ENCODE measurements around the gene KRIT1.

DNA sequence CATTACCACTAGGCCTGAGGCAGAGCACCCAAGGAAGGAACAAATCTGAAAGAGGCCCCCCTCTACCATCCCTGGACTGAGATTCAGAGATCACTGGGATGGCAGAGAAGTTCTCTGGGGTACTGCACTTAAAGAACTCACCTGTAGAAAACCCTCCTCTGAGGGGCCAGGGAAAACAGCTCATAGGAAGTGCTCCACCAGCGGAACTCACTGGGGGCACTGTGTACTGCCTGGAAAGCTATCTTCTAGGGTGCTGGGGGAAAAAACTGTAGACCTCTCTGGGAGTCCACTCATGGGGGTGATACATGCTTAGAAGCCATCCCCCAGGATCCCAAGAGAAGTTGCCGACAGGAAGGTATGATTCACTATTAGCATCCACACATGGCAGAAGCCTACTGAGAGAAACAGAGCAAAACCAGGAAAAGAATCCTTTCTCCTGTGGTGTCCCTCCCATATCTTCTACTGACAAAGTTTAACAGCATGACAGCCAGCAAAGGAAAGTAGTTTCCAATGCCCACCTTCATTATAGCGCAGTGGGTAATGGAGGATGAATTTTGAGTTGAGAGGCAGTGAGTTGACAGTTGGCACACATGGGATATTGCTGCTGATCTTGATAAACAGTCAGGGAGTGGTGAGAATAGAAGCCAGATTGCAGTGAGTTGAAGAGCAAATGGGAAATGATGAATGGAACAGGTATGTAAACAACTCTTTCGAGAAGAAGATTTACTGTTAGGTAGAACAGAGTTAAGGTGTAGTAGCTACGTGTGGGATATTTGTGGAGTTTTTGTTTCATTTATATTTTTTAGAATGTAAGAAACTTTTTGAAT lies 20.9 kb upstream of the KRIT1 start:
- TF ChIP-seq, protein P1, sequence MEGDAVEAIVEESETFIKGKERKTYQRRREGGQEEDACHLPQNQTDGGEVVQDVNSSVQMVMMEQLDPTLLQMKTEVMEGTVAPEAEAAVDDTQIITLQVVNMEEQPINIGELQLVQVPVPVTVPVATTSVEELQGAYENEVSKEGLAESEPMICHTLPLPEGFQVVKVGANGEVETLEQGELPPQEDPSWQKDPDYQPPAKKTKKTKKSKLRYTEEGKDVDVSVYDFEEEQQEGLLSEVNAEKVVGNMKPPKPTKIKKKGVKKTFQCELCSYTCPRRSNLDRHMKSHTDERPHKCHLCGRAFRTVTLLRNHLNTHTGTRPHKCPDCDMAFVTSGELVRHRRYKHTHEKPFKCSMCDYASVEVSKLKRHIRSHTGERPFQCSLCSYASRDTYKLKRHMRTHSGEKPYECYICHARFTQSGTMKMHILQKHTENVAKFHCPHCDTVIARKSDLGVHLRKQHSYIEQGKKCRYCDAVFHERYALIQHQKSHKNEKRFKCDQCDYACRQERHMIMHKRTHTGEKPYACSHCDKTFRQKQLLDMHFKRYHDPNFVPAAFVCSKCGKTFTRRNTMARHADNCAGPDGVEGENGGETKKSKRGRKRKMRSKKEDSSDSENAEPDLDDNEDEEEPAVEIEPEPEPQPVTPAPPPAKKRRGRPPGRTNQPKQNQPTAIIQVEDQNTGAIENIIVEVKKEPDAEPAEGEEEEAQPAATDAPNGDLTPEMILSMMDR (IDR thresholded peaks at IDR 0.05): no peak
- TF ChIP-seq POLR2AphosphoS5 (IDR thresholded peaks at IDR 0.05; ENCODE audit: low read depth, low read length) (no peak), RAD21 (IDR thresholded peaks at IDR 0.05; ENCODE audit: low read length) (no peak), ELF1 (IDR thresholded peaks at IDR 0.05) (no peak), TCF12 (IDR thresholded peaks at IDR 0.05) (no peak), EP300 (IDR thresholded peaks at IDR 0.05; ENCODE audit: borderline replicate concordance in 1 of 2, low read depth in 1 of 2, low read length in 1 of 2) (no peak), FOXM1 (IDR thresholded peaks at IDR 0.05; ENCODE audit: low read depth) (no peak), MEF2A (IDR thresholded peaks at IDR 0.05; ENCODE audit: borderline replicate concordance, low read depth) (no peak)
- TF ChIP-seq, protein P2, sequence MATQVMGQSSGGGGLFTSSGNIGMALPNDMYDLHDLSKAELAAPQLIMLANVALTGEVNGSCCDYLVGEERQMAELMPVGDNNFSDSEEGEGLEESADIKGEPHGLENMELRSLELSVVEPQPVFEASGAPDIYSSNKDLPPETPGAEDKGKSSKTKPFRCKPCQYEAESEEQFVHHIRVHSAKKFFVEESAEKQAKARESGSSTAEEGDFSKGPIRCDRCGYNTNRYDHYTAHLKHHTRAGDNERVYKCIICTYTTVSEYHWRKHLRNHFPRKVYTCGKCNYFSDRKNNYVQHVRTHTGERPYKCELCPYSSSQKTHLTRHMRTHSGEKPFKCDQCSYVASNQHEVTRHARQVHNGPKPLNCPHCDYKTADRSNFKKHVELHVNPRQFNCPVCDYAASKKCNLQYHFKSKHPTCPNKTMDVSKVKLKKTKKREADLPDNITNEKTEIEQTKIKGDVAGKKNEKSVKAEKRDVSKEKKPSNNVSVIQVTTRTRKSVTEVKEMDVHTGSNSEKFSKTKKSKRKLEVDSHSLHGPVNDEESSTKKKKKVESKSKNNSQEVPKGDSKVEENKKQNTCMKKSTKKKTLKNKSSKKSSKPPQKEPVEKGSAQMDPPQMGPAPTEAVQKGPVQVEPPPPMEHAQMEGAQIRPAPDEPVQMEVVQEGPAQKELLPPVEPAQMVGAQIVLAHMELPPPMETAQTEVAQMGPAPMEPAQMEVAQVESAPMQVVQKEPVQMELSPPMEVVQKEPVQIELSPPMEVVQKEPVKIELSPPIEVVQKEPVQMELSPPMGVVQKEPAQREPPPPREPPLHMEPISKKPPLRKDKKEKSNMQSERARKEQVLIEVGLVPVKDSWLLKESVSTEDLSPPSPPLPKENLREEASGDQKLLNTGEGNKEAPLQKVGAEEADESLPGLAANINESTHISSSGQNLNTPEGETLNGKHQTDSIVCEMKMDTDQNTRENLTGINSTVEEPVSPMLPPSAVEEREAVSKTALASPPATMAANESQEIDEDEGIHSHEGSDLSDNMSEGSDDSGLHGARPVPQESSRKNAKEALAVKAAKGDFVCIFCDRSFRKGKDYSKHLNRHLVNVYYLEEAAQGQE (IDR thresholded peaks at IDR 0.05; ENCODE audit: low read depth, low read length): no peak
- TF ChIP-seq, protein P3, sequence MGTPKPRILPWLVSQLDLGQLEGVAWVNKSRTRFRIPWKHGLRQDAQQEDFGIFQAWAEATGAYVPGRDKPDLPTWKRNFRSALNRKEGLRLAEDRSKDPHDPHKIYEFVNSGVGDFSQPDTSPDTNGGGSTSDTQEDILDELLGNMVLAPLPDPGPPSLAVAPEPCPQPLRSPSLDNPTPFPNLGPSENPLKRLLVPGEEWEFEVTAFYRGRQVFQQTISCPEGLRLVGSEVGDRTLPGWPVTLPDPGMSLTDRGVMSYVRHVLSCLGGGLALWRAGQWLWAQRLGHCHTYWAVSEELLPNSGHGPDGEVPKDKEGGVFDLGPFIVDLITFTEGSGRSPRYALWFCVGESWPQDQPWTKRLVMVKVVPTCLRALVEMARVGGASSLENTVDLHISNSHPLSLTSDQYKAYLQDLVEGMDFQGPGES (IDR thresholded peaks at IDR 0.05; ENCODE audit: low read depth, low read length): no peak
- TF ChIP-seq, protein P4, sequence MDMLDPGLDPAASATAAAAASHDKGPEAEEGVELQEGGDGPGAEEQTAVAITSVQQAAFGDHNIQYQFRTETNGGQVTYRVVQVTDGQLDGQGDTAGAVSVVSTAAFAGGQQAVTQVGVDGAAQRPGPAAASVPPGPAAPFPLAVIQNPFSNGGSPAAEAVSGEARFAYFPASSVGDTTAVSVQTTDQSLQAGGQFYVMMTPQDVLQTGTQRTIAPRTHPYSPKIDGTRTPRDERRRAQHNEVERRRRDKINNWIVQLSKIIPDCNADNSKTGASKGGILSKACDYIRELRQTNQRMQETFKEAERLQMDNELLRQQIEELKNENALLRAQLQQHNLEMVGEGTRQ (IDR thresholded peaks at IDR 0.05; ENCODE audit: borderline replicate concordance, low read depth, low read length): no peak
